GM23248 (cell line): ENCODE measurements around the gene GABPB1.

ENCODE experiments used
- EZH2 ChIP-seq: fragments of 200-600 bp; sonication (generic); IDR thresholded peaks from 2 replicates; pipeline ENCODE4 v1.6.1; 2018; ENCODE audit warnings: antibody characterized with exemption, mild to moderate bottlenecking; ENCODE audit not compliant: insufficient read depth, poor library complexity, severe bottlenecking
- EZH2phosphoT487 ChIP-seq: fragments of 200-600 bp; sonication (generic); IDR thresholded peaks from 2 replicates; pipeline ENCODE4 v1.6.1; 2018; ENCODE audit warnings: antibody characterized with exemption, moderate library complexity, mild to moderate bottlenecking, low read depth; ENCODE audit not compliant: insufficient read depth

DNA sequence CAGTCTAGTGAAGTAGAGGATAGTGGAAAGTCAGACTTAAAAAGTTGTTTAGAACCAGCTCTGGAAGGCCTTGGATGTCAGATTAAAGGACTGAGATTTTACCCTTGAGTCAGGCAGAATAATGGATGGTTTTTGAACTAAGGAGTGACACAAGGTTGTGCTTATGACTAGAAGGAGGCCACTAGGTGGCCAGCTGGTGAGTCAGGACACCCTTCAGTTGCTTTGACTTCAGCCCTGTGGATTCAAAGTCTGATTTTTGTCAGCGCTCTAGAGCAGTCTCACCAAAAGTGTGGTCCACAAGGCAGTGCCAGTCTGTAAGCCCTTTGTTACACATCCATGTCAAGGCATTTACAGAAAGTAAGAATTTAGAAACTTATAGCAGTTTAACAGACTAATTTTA lies 3.8 kb upstream of the GABPB1 start:
- no peak for TF ChIP-seq EZH2phosphoT487
- no peak for TF ChIP-seq EZH2
